Naive B cell (primary cell): Measurements from ENCODE around the gene MKRN1. TPM values are rescaled to one million over a fixed set of nuclear protein-coding genes. Genes with fewer than 3 reads are reported as not detected.
"Not testable (repeated sequence)": the region's sequence is repeated elsewhere in the genome, so short reads cannot be mapped to it uniquely, and the experiment has no call there.

ENCODE experiments used
- ATAC-seq, 2 donors: fragments of 150-1000 bp; cut with Tn5 transposase; 2 replicates each; pipeline ENCODE4 v1.10.0; 2021; ENCODE audit warnings: low read depth in 2 of 2, mild to moderate bottlenecking in 2 of 2, moderate library complexity in 2 of 2
- DNase-seq: peaks from one replicate; pipeline ENCODE4 v3.0.0; 2022
- H3K27ac Mint-ChIP-seq, 6 donors: one replicate each; pipeline ENCODE4 v1.8.0; 2020 to 2022; ENCODE audit warnings: mild to moderate bottlenecking in 6 of 6, mixed read lengths in 6 of 6, moderate library complexity in 5 of 6, inconsistent platforms in 2 of 6
- H3K27me3 Mint-ChIP-seq, 3 donors: one replicate each; pipeline ENCODE4 v1.8.0; 2021 to 2022; ENCODE audit warnings: mixed read lengths in 3 of 3, mild to moderate bottlenecking in 1 of 3
- H3K36me3 Mint-ChIP-seq, 2 donors: one replicate each; pipeline ENCODE4 v1.8.0; 2020 to 2022; ENCODE audit warnings: mixed read lengths in 2 of 2, inconsistent platforms in 1 of 2, mild to moderate bottlenecking in 1 of 2
- H3K4me1 Mint-ChIP-seq, 3 donors: one replicate each; pipeline ENCODE4 v1.8.0; 2020 to 2022; ENCODE audit warnings: mixed read lengths in 3 of 3, inconsistent platforms in 1 of 3, mild to moderate bottlenecking in 1 of 3, moderate library complexity in 1 of 3
- H3K4me3 Mint-ChIP-seq, 8 donors: one replicate each; pipeline ENCODE4 v1.8.0; 2020 to 2022; ENCODE audit warnings: mild to moderate bottlenecking in 8 of 8, mixed read lengths in 8 of 8, moderate library complexity in 8 of 8, inconsistent platforms in 2 of 8
- H3K9me3 Mint-ChIP-seq, 7 donors: one replicate each; pipeline ENCODE4 v1.8.0; 2020 to 2022; ENCODE audit warnings: mixed read lengths in 7 of 7, mild to moderate bottlenecking in 5 of 7, inconsistent platforms in 2 of 7, moderate library complexity in 1 of 7
- polyA plus RNA-seq, 6 donors: library from polyadenylated mRNA; unstranded; fragments of 300-500 nt; fragmentation: Illumina TruSeq; gene quantifications; one replicate each; pipeline ENCODE4 v1.2.3, GENCODE V29; 2021; ENCODE audit warnings: low read depth in 6 of 6

Gene MKRN1
- polyA plus RNA-seq, 6 donors from 2014 or later, result 99.0 to 151 (median 120) TPM

- Mint-ChIP-seq H3K27me3 (peaks cover 0 to 6% (median 0%) of the 10 kb centered on the region in 3 donors), H3K4me3 (no peak overlapping the region), H3K27ac (no peak overlapping the region), H3K4me1 (no peaks in the 10 kb centered on the region), H3K9me3 (no peaks in the 10 kb centered on the region), H3K36me3 (no peaks in the 10 kb centered on the region)
- ATAC-seq (no peak), DNase-seq (no peak)
Observed at GRCh38 chr7:140506788-140507464, 27.6 kb upstream of the MKRN1 start.

GRCh38 chr7:140501966-140502365 is 22.7 kb upstream of the MKRN1 start:
- Mint-ChIP-seq H3K36me3 (no peaks in the 10 kb centered on the region), H3K4me3 (no peak overlapping the region), H3K27ac (no peak overlapping the region), H3K9me3 (no peaks in the 10 kb centered on the region), H3K4me1 (no peaks in the 10 kb centered on the region), H3K27me3 (peaks cover 0 to 6% (median 0%) of the 10 kb centered on the region in 3 donors)
- DNase-seq (no peak), ATAC-seq (no peak)

- H3K36me3 Mint-ChIP-seq, H3K27ac Mint-ChIP-seq, DNase-seq, H3K27me3 Mint-ChIP-seq, ATAC-seq, H3K4me1 Mint-ChIP-seq, H3K4me3 Mint-ChIP-seq, H3K9me3 Mint-ChIP-seq: not testable (repeated sequence)
Observed at GRCh38 chr7:140497807-140498206, 18.5 kb upstream of the MKRN1 start.

GRCh38 chr7:140497241-140497769 is 18.0 kb upstream of the MKRN1 start:
- H3K27ac Mint-ChIP-seq, result no peak overlapping the region
- no peaks in the 10 kb centered on the region for H3K9me3 Mint-ChIP-seq
- no peaks in the 10 kb centered on the region for H3K36me3 Mint-ChIP-seq
- no peaks in the 10 kb centered on the region for H3K27me3 Mint-ChIP-seq
- DNase-seq (no peak), ATAC-seq (no peak)
- no peak overlapping the region for H3K4me3 Mint-ChIP-seq
- H3K4me1 Mint-ChIP-seq, result no peaks in the 10 kb centered on the region

GRCh38 chr7:140495514-140496097 is 16.3 kb upstream of the MKRN1 start:
- Mint-ChIP-seq H3K27me3 (no peaks in the 10 kb centered on the region), H3K27ac (no peak overlapping the region), H3K4me1 (no peaks in the 10 kb centered on the region), H3K36me3 (no peaks in the 10 kb centered on the region), H3K9me3 (no peaks in the 10 kb centered on the region), H3K4me3 (no peak overlapping the region)
- no peak for DNase-seq
- no peak for ATAC-seq

GRCh38 chr7:140494867-140495266 is 15.6 kb upstream of the MKRN1 start:
- Mint-ChIP-seq H3K27me3 (no peaks in the 10 kb centered on the region), H3K36me3 (no peaks in the 10 kb centered on the region), H3K27ac (no peak overlapping the region), H3K4me3 (no peak overlapping the region), H3K9me3 (no peaks in the 10 kb centered on the region), H3K4me1 (no peaks in the 10 kb centered on the region)
- ATAC-seq (no peak), DNase-seq (no peak)

- ATAC-seq (no peak), DNase-seq (no peak)
- H3K27ac Mint-ChIP-seq, result no peak overlapping the region
- no peaks in the 10 kb centered on the region for H3K4me1 Mint-ChIP-seq
- no peaks in the 10 kb centered on the region for H3K36me3 Mint-ChIP-seq
- peaks cover 0 to 6% (median 0%) of the 10 kb centered on the region in 3 donors for H3K27me3 Mint-ChIP-seq
- H3K9me3 Mint-ChIP-seq, result no peaks in the 10 kb centered on the region
- no peak overlapping the region for H3K4me3 Mint-ChIP-seq
Observed at GRCh38 chr7:140489026-140489359, 9.7 kb upstream of the MKRN1 start.

GRCh38 chr7:140485500-140486265 is 6.4 kb upstream of the MKRN1 start:
- Mint-ChIP-seq H3K27ac (no peak overlapping the region), H3K36me3 (no peaks in the 10 kb centered on the region), H3K27me3 (peaks cover 0 to 6% (median 0%) of the 10 kb centered on the region in 3 donors), H3K9me3 (no peaks in the 10 kb centered on the region), H3K4me3 (no peak overlapping the region), H3K4me1 (no peaks in the 10 kb centered on the region)
- DNase-seq (no peak), ATAC-seq (no peak)

- DNase-seq (no peak), ATAC-seq (no peak)
- no peak overlapping the region for H3K27ac Mint-ChIP-seq
- no peaks in the 10 kb centered on the region for H3K4me1 Mint-ChIP-seq
- no peaks in the 10 kb centered on the region for H3K36me3 Mint-ChIP-seq
- H3K4me3 Mint-ChIP-seq, result no peak overlapping the region
- H3K27me3 Mint-ChIP-seq, result peaks cover 0 to 6% (median 0%) of the 10 kb centered on the region in 3 donors
- no peaks in the 10 kb centered on the region for H3K9me3 Mint-ChIP-seq
Observed at GRCh38 chr7:140484951-140485499, 5.7 kb upstream of the MKRN1 start.

GRCh38 chr7:140484479-140484878 is 5.2 kb upstream of the MKRN1 start:
- H3K27me3 Mint-ChIP-seq, result peaks cover 0 to 6% (median 0%) of the 10 kb centered on the region in 3 donors
- no peak for DNase-seq
- H3K4me3 Mint-ChIP-seq, result no peak overlapping the region
- H3K36me3 Mint-ChIP-seq, result no peaks in the 10 kb centered on the region
- no peaks in the 10 kb centered on the region for H3K4me1 Mint-ChIP-seq
- no peaks in the 10 kb centered on the region for H3K9me3 Mint-ChIP-seq
- no peak for ATAC-seq
- H3K27ac Mint-ChIP-seq, result peak overlapping the region in 1 of 6 donors; percentile 47

- H3K9me3 Mint-ChIP-seq, result no peaks in the 10 kb centered on the region
- ATAC-seq, result no peak
- H3K4me1 Mint-ChIP-seq, result peaks cover 14 to 30% (median 26%) of the 10 kb centered on the region in 3 donors
Observed at GRCh38 chr7:140479739-140480084, 407 bp upstream of the MKRN1 start.

GRCh38 chr7:140478246-140479061 is 851 bp downstream of the MKRN1 start:
- no peaks in the 10 kb centered on the region for H3K27me3 Mint-ChIP-seq
- H3K4me1 Mint-ChIP-seq, result peaks cover 14 to 34% (median 26%) of the 10 kb centered on the region in 3 donors

More at GRCh38 chr7:140479739-140480084, 407 bp upstream of the MKRN1 start:
- DNase-seq, result no peak
- no peaks in the 10 kb centered on the region for H3K36me3 Mint-ChIP-seq
- peak overlapping the region in 3 of 6 donors; percentile 11 to 98 (median 95) for H3K27ac Mint-ChIP-seq
- peak overlapping the region; percentile 96 to 100 (median 99) for H3K4me3 Mint-ChIP-seq
- H3K27me3 Mint-ChIP-seq, result no peaks in the 10 kb centered on the region

More at GRCh38 chr7:140478246-140479061, 851 bp downstream of the MKRN1 start:
- DNase-seq, result peak; percentile 67
- H3K36me3 Mint-ChIP-seq, result no peaks in the 10 kb centered on the region
- H3K27ac Mint-ChIP-seq, result peak overlapping the region; percentile 74 to 96 (median 92)
- no peaks in the 10 kb centered on the region for H3K9me3 Mint-ChIP-seq
- ATAC-seq, result peak; percentile 50 to 53
- peak overlapping the region; percentile 89 to 100 (median 98) for H3K4me3 Mint-ChIP-seq
